Nephron (organoid): ENCODE measurements around the gene BLMH.

Experiments used
- H3K27ac Mint-ChIP-seq, 3 experiments: 2 replicates each; pipeline ENCODE4 v1.8.0; 2020; ENCODE audit warnings: mixed read lengths in 3 of 3, mild to moderate bottlenecking in 2 of 3, moderate library complexity in 1 of 3
- H3K27me3 Mint-ChIP-seq: 2 replicates; pipeline ENCODE4 v1.8.0; 2021; ENCODE audit warnings: low read depth, mild to moderate bottlenecking, moderate library complexity, mixed read lengths
- H3K36me3 Mint-ChIP-seq: 2 replicates; pipeline ENCODE4 v1.8.0; 2020; ENCODE audit warnings: low read depth, mixed read lengths
- H3K4me1 Mint-ChIP-seq: 2 replicates; pipeline ENCODE4 v1.8.0; 2020; ENCODE audit warnings: mixed read lengths
- H3K4me3 Mint-ChIP-seq, 3 experiments: 2 replicates each; pipeline ENCODE4 v1.8.0; 2020; ENCODE audit warnings: mild to moderate bottlenecking in 3 of 3, mixed read lengths in 3 of 3, moderate library complexity in 2 of 3
- H3K9me3 Mint-ChIP-seq: 2 replicates; pipeline ENCODE4 v1.8.0; 2020; ENCODE audit warnings: mixed read lengths
- CTCF ChIP-seq, 3 experiments: fragments of 200-600 bp; sonication (generic); IDR thresholded peaks; one replicate each; pipeline ENCODE4 v1.5.0; 2021; ENCODE audit warnings: antibody characterized with exemption in 3 of 3; ENCODE audit not compliant: unreplicated experiment in 3 of 3

Gene BLMH

GRCh38 chr17:30323895-30324319 is 32.2 kb upstream of the BLMH start:
- Mint-ChIP-seq H3K9me3 (no peaks in the 10 kb centered on the region), H3K27me3 (no peaks in the 10 kb centered on the region), H3K4me3 (no peak overlapping the region), H3K4me1 (no peaks in the 10 kb centered on the region), H3K27ac (no peak overlapping the region), H3K36me3 (no peaks in the 10 kb centered on the region)
- TF ChIP-seq CTCF (IDR thresholded peaks at IDR 0.05; ENCODE audit: unreplicated experiment in 3 of 3), result no peak

- no peaks in the 10 kb centered on the region for H3K36me3 Mint-ChIP-seq
- TF ChIP-seq CTCF (IDR thresholded peaks at IDR 0.05; ENCODE audit: unreplicated experiment in 3 of 3), result no peak
- H3K27ac Mint-ChIP-seq, result peak overlapping the region; percentile 8 to 22 (median 10)
- no peaks in the 10 kb centered on the region for H3K9me3 Mint-ChIP-seq
- no peak overlapping the region for H3K4me3 Mint-ChIP-seq
- H3K4me1 Mint-ChIP-seq, result no peaks in the 10 kb centered on the region
- H3K27me3 Mint-ChIP-seq, result no peaks in the 10 kb centered on the region
Measured at GRCh38 chr17:30323262-30323894, 31.6 kb upstream of the BLMH start.

GRCh38 chr17:30321314-30321713 is 29.6 kb upstream of the BLMH start:
- no peaks in the 10 kb centered on the region for H3K36me3 Mint-ChIP-seq
- no peaks in the 10 kb centered on the region for H3K9me3 Mint-ChIP-seq
- H3K4me1 Mint-ChIP-seq, result no peaks in the 10 kb centered on the region
- no peak overlapping the region for H3K27ac Mint-ChIP-seq
- H3K4me3 Mint-ChIP-seq, result no peak overlapping the region
- no peak for TF ChIP-seq CTCF (IDR thresholded peaks at IDR 0.05; ENCODE audit: unreplicated experiment in 3 of 3)
- H3K27me3 Mint-ChIP-seq, result no peaks in the 10 kb centered on the region

- no peak overlapping the region for H3K4me3 Mint-ChIP-seq
- H3K9me3 Mint-ChIP-seq, result no peaks in the 10 kb centered on the region
- H3K27ac Mint-ChIP-seq, result no peak overlapping the region
- H3K36me3 Mint-ChIP-seq, result no peaks in the 10 kb centered on the region
- H3K4me1 Mint-ChIP-seq, result peaks cover 5% of the 10 kb centered on the region
- H3K27me3 Mint-ChIP-seq, result no peaks in the 10 kb centered on the region
- TF ChIP-seq CTCF (IDR thresholded peaks at IDR 0.05; ENCODE audit: unreplicated experiment in 3 of 3), result no peak
Measured at GRCh38 chr17:30318155-30318554, 26.4 kb upstream of the BLMH start.

GRCh38 chr17:30316736-30317135 is 25.0 kb upstream of the BLMH start:
- Mint-ChIP-seq H3K4me1 (peaks cover 5% of the 10 kb centered on the region), H3K27me3 (no peaks in the 10 kb centered on the region), H3K27ac (no peak overlapping the region), H3K36me3 (no peaks in the 10 kb centered on the region), H3K4me3 (no peak overlapping the region), H3K9me3 (no peaks in the 10 kb centered on the region)
- no peak for TF ChIP-seq CTCF (IDR thresholded peaks at IDR 0.05; ENCODE audit: unreplicated experiment in 3 of 3)

- Mint-ChIP-seq H3K27me3 (no peaks in the 10 kb centered on the region), H3K4me3 (no peak overlapping the region), H3K36me3 (no peaks in the 10 kb centered on the region), H3K4me1 (peaks cover 5% of the 10 kb centered on the region), H3K27ac (no peak overlapping the region), H3K9me3 (no peaks in the 10 kb centered on the region)
- no peak for TF ChIP-seq CTCF (IDR thresholded peaks at IDR 0.05; ENCODE audit: unreplicated experiment in 3 of 3)
Measured at GRCh38 chr17:30315106-30315505, 23.4 kb upstream of the BLMH start.
